IMR-90 (cell line): Measurements from ENCODE around the gene SLC39A6. TPM values are rescaled to one million over a fixed set of nuclear protein-coding genes. Genes with fewer than 3 reads are reported as not detected.

Source experiments
- ATAC-seq: fragments of 200-7000 bp; cut with Tn5 transposase; 2 replicates; pipeline ENCODE4 v1.9.1; 2020; ENCODE audit warnings: low read depth, mild to moderate bottlenecking, moderate library complexity
- BruUV-seq: library from RNA; stranded (reverse); fragments of 400-500 nt; replicated peaks from 2 replicates; lab custom pipeline; 2021; lab: Mats Ljungman, UMichigan
- CTCF ChIA-PET: fragments of 300-600 bp; formaldehyde crosslinking; extraction: SDS; loops from one replicate; lab custom pipeline; 2021; ENCODE audit warnings: antibody characterized with exemption; lab: Yijun Ruan, JAX
- POLR2A ChIA-PET: fragments of 300-600 bp; sonication (Branson Sonifier 250); formaldehyde crosslinking; loops from one replicate; lab custom pipeline; 2022; ENCODE audit warnings: antibody characterized with exemption; ENCODE audit not compliant: unreplicated experiment; lab: Charles Lee
- DNase-seq: peaks from one replicate; pipeline ENCODE4 v3.0.0; 2013
- H2AFZ ChIP-seq: replicated peaks from 2 replicates; pipeline ENCODE3; 2013; ENCODE audit warnings: low read length, mild to moderate bottlenecking; ENCODE audit not compliant: poor library complexity
- H2AK5ac ChIP-seq: 2 replicates; pipeline ENCODE4 v1.6.1; 2013; ENCODE audit warnings: low read depth, low read length, inconsistent platforms
- H2AK9ac ChIP-seq: replicated peaks from 2 replicates; pipeline ENCODE3; 2013; ENCODE audit warnings: mild to moderate bottlenecking, low read depth, low read length, moderate library complexity; ENCODE audit not compliant: poor library complexity
- H2BK120ac ChIP-seq: 2 replicates; pipeline ENCODE4 v1.6.1; 2013; ENCODE audit warnings: low read depth, low read length, inconsistent platforms
- H2BK15ac ChIP-seq: 3 replicates; pipeline ENCODE4 v1.6.1; 2013; ENCODE audit warnings: low read depth, low read length, inconsistent platforms
- H2BK20ac ChIP-seq: 2 replicates; pipeline ENCODE4 v1.6.1; 2013; ENCODE audit warnings: low read depth, mild to moderate bottlenecking, inconsistent platforms, low read length, moderate library complexity
- H2BK5ac ChIP-seq: 2 replicates; pipeline ENCODE4 v1.6.1; 2013; ENCODE audit warnings: mild to moderate bottlenecking, low read depth, low read length, inconsistent platforms; ENCODE audit not compliant: poor library complexity, severe bottlenecking
- H3K14ac ChIP-seq: replicated peaks from 2 replicates; pipeline ENCODE4 v1.6.1; 2013; ENCODE audit warnings: low read depth, low read length, inconsistent platforms
- H3K18ac ChIP-seq: 2 replicates; pipeline ENCODE4 v1.6.1; 2013; ENCODE audit warnings: low read depth, low read length, control low read depth
- H3K23ac ChIP-seq: 2 replicates; pipeline ENCODE4 v1.6.1; 2013; ENCODE audit warnings: low read depth, low read length, inconsistent platforms
- H3K27ac ChIP-seq: 2 replicates; pipeline ENCODE4 v1.5.1; 2013; ENCODE audit warnings: mild to moderate bottlenecking, control low read depth, low read length; ENCODE audit not compliant: insufficient read depth
- H3K27me3 ChIP-seq: 2 replicates; pipeline ENCODE4 v1.6.1; 2013; ENCODE audit warnings: low read length; ENCODE audit not compliant: control insufficient read depth, insufficient read depth
- H3K36me3 ChIP-seq: 2 replicates; pipeline ENCODE4 v1.6.1; 2013; ENCODE audit warnings: low read length, mixed read lengths; ENCODE audit not compliant: control insufficient read depth, insufficient read depth
- H3K4ac ChIP-seq: 2 replicates; pipeline ENCODE4 v1.6.1; 2013; ENCODE audit warnings: low read depth, low read length, inconsistent platforms
- H3K4me1 ChIP-seq: 2 replicates; pipeline ENCODE4 v1.6.1; 2013; ENCODE audit warnings: low read length, mixed read lengths; ENCODE audit not compliant: control insufficient read depth, insufficient read depth
- H3K4me2 ChIP-seq: 2 replicates; pipeline ENCODE4 v1.6.1; 2013; ENCODE audit warnings: low read depth, mild to moderate bottlenecking, control low read depth, low read length, moderate library complexity
- H3K4me3 ChIP-seq: 2 replicates; pipeline ENCODE4 v1.5.1; 2013; ENCODE audit warnings: low read depth, mild to moderate bottlenecking, control low read depth, low read length, moderate library complexity; ENCODE audit not compliant: insufficient read depth
- H3K56ac ChIP-seq: 2 replicates; pipeline ENCODE4 v1.6.1; 2013; ENCODE audit warnings: low read length, inconsistent platforms; ENCODE audit not compliant: insufficient read depth; ENCODE audit errors: extremely low read depth
- H3K79me1 ChIP-seq, 2 experiments: 2 replicates each; pipeline ENCODE4 v1.6.1; 2013; ENCODE audit warnings: low read length in 2 of 2, inconsistent platforms in 1 of 2, low read depth in 1 of 2
- H3K9ac ChIP-seq: 2 replicates; pipeline ENCODE4 v1.6.1; 2013; ENCODE audit warnings: low read depth, low read length, control low read depth
- H3K9me1 ChIP-seq: 2 replicates; pipeline ENCODE4 v1.6.1; 2013; ENCODE audit warnings: low read length, inconsistent platforms; ENCODE audit not compliant: insufficient read depth
- H3K9me3 ChIP-seq: 2 replicates; pipeline ENCODE4 v1.6.1; 2013; ENCODE audit warnings: low read length; ENCODE audit not compliant: control insufficient read depth, insufficient read depth
- H4K20me1 ChIP-seq: 2 replicates; pipeline ENCODE4 v1.6.1; 2013; ENCODE audit warnings: low read length, inconsistent platforms; ENCODE audit not compliant: insufficient read depth
- H4K5ac ChIP-seq: 2 replicates; pipeline ENCODE4 v1.6.1; 2013; ENCODE audit warnings: mild to moderate bottlenecking, low read depth, low read length, control low read depth
- H4K8ac ChIP-seq, 2 experiments: 2 replicates each; pipeline ENCODE4 v1.6.1; 2013; ENCODE audit warnings: low read depth in 2 of 2, low read length in 2 of 2, control low read depth in 1 of 2, inconsistent platforms in 1 of 2
- H4K91ac ChIP-seq: 2 replicates; pipeline ENCODE4 v1.6.1; 2013; ENCODE audit warnings: low read depth, low read length, inconsistent platforms; ENCODE audit not compliant: insufficient read depth
- BHLHE40 ChIP-seq: fragments of 150-350 bp; IDR thresholded peaks from 2 replicates; pipeline ENCODE4 v1.6.1; 2016; ENCODE audit warnings: mild to moderate bottlenecking, low read depth, low read length
- FOS ChIP-seq: fragments of 150-350 bp; IDR thresholded peaks from 2 replicates; pipeline ENCODE4 v1.6.1; 2016; ENCODE audit warnings: low read depth, low read length
- MAZ ChIP-seq: IDR thresholded peaks from 2 replicates; pipeline ENCODE4 v1.6.1; 2012; ENCODE audit warnings: low read depth, mild to moderate bottlenecking, low read length, improper control_type of control experiment, moderate library complexity, borderline replicate concordance
- MXI1 ChIP-seq: IDR thresholded peaks from 2 replicates; pipeline ENCODE4 v1.6.1; 2012; ENCODE audit warnings: low read depth, mild to moderate bottlenecking, low read length, moderate library complexity, borderline replicate concordance
- RAD21 ChIP-seq: IDR thresholded peaks from 2 replicates; pipeline ENCODE4 v1.6.1; 2012; ENCODE audit warnings: low read length, improper control_type of control experiment
- RCOR1 ChIP-seq: IDR thresholded peaks from 2 replicates; pipeline ENCODE4 v1.6.1; 2012; ENCODE audit warnings: mild to moderate bottlenecking, low read length, improper control_type of control experiment; ENCODE audit not compliant: insufficient replicate concordance
- RFX5 ChIP-seq: IDR thresholded peaks from 2 replicates; pipeline ENCODE4 v1.8.0; 2012; ENCODE audit warnings: low read depth, mild to moderate bottlenecking, low read length, moderate library complexity
- WGBS, 2 experiments: methylation state at CpG; one replicate each; pipeline versions ENCODE4 v1.1.5 to v1.1.7; 2013; ENCODE audit warnings: missing lambda C conversion rate in 2 of 2; ENCODE audit not compliant: insufficient read length in 1 of 2; ENCODE audit errors: extremely low coverage in 2 of 2; 5-methylcytosine and 5-hydroxymethylcytosine counted together
- dilution Hi-C: fragments of 300-500 bp; cut with HindIII; formaldehyde crosslinking; loops from one replicate; pipeline ENCODE4 v1.14.3; 2018; ENCODE audit warnings: low sequenced_read_pairs; ENCODE audit not compliant: unreplicated experiment
- in situ Hi-C: fragments of 300-500 bp; cut with MboI; formaldehyde crosslinking; loops from 3 replicates; pipeline ENCODE4 v1.14.3; 2019; ENCODE audit warnings: low sequenced_read_pairs, inconsistent platforms, mixed read lengths
- intact Hi-C: fragments of 100-400 bp; cut with micrococcal nuclease; formaldehyde crosslinking; loops from 2 replicates; pipeline ENCODE4 v1.10.0; 2022
- polyA plus RNA-seq, 3 experiments: library from polyadenylated mRNA; depleted of rRNA; stranded (reverse); fragments of >200 nt; gene quantifications; 2 replicates each; pipeline ENCODE4 v1.2.3, GENCODE V29; 2012; ENCODE audit warnings: low replicate concordance in 1 of 3
- total RNA-seq: library from RNA; depleted of rRNA; stranded (reverse); fragments of >200 nt; gene quantifications from 2 replicates; pipeline ENCODE4 v1.2.3, GENCODE V29; 2012
- TF ChIP-seq, protein P1 (sequence below): fragments of 150-350 bp; IDR thresholded peaks from 2 replicates; pipeline ENCODE4 v1.6.1; 2016; ENCODE audit warnings: low read depth, mild to moderate bottlenecking, low read length, moderate library complexity, borderline replicate concordance

SLC39A6 gene
- total and polyA plus RNA-seq, 2 of the 4 experiments (the other 2 are of a cell fraction), result 48.7 to 91.9 TPM

- TF ChIP-seq MXI1 (peak; percentile 10; the same call in 1 of the 2 replicates), RAD21 (no peak; the same call in 1 of the 2 replicates), RCOR1 (peak; percentile 64)
Measured at GRCh38 chr18:36067055-36067957, 61.8 kb downstream of the SLC39A6 start, which contains the start of gene RPRD1A (continued).

- Histone ChIP-seq H3K9ac (peak overlapping the region; percentile 71), H2AFZ (peak overlapping the region; percentile 97), H3K4me2 (peak overlapping the region; percentile 100), H3K4ac (peak overlapping the region; percentile 86; the same call in 1 of the 2 replicates), H3K9me1 (0 out of 2 replicates have a peak, but pooled peaks cover 2% of the 10 kb centered on the region), H3K4me3 (peak overlapping the region; percentile 63), H2BK5ac (peak overlapping the region; percentile 83), H2AK9ac (peak overlapping the region; percentile 2), H2BK120ac (no peak overlapping the region), H4K20me1 (peaks cover 17% of the 10 kb centered on the region; the same call in 1 of the 2 replicates), H3K27me3 (no peaks in the 10 kb centered on the region), H4K8ac (peak overlapping the region in 1 of 2 experiments; percentile 34; a peak in 2 of 4 replicates), H2BK15ac (no peak overlapping the region), H3K79me1 (peaks cover 4 to 26% of the 10 kb centered on the region in 2 experiments; a peak in 3 of 4 replicates), H3K27ac (peak overlapping the region; percentile 80), H3K23ac (peak overlapping the region; percentile 19; the same call in 1 of the 2 replicates), H3K36me3 (peaks cover 2% of the 10 kb centered on the region; the same call in 1 of the 2 replicates), H4K91ac (no peak overlapping the region), H3K56ac (peak overlapping the region; percentile 50; the same call in 1 of the 2 replicates), H3K9me3 (no peaks in the 10 kb centered on the region), H2BK20ac (no peak overlapping the region), H3K14ac (peak overlapping the region; percentile 53; the same call in 1 of the 2 replicates), H3K4me1 (peaks cover 1% of the 10 kb centered on the region; the same call in 1 of the 2 replicates), H3K18ac (no peak overlapping the region), H2AK5ac (no peak overlapping the region), H4K5ac (no peak overlapping the region)
- ChIA-PET CTCF (no interaction called here), POLR2A (no interaction called here)
- intact Hi-C loops, result loop anchor here (5.0 kb wide), 1 partner anchor 34 kb away; no protein-coding TSS in a partner anchor
- DNase-seq, result peak; percentile 5
- TF ChIP-seq MXI1 (no peak), FOS (no peak), BHLHE40 (no peak), RFX5 (no peak), MAZ (no peak)
- TF ChIP-seq, protein P1, sequence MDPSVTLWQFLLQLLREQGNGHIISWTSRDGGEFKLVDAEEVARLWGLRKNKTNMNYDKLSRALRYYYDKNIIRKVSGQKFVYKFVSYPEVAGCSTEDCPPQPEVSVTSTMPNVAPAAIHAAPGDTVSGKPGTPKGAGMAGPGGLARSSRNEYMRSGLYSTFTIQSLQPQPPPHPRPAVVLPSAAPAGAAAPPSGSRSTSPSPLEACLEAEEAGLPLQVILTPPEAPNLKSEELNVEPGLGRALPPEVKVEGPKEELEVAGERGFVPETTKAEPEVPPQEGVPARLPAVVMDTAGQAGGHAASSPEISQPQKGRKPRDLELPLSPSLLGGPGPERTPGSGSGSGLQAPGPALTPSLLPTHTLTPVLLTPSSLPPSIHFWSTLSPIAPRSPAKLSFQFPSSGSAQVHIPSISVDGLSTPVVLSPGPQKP, result no peak
- dilution Hi-C loops, result no loop called here
- in situ Hi-C loops, result no loop called here
- WGBS, 2 experiments, result 0% methylated on average over 1 of the region's 5 CpGs; no CpG with 5 or more reads in 1 of the 2 experiments
- ATAC-seq, result no peak; the same call in 1 of the 2 replicates
- BruUV-seq, result no TSS peak
Measured at GRCh38 chr18:36066686-36067054, 62.5 kb downstream of the SLC39A6 start.
